IPS-18c (cell line): ENCODE measurements around the gene KCNIP4.
"Not testable (repeated sequence)": the region's sequence is repeated elsewhere in the genome, so short reads cannot be mapped to it uniquely, and the experiment has no call there.

Experiments used
- H3K4me3 ChIP-seq: 2 replicates; pipeline ENCODE4 v1.7.0; 2013; ENCODE audit warnings: low read depth, mild to moderate bottlenecking, low read length, moderate library complexity; ENCODE audit not compliant: insufficient read depth
- H3K9me3 ChIP-seq: one replicate; pipeline ENCODE4 v1.6.1; 2013; ENCODE audit warnings: mild to moderate bottlenecking, low read length, moderate library complexity; ENCODE audit not compliant: control insufficient read depth, insufficient read depth

The KCNIP4 gene

DNA sequence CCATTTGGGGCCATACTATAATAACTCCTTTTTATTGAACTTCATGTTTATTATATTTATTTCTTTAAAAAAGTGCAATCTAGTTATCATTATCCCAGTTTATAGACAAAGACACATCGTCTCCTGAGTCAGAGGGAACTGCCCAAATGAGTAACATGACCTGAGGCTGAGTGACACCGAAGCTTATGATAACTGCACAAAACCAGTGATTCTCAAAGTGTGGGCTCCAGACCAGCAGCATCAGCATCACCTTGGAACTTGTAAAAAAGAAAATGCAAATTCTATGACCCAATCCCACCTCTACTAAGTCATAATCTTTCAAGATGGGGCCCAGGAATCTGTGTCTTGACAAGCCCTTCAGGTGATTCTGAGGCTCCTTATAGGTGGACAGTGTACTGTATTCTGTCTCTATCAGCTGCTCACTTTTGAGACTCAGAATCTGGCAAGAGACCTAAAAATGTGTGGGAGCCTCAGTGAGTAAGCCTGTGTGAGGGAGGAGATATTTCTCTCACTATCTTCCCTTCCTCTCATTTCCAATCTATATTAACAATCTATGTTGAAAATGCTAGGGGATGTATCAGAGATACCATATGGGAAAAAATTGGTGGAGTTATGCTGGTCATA is 1101.3 kb downstream of the KCNIP4 start:
- Histone ChIP-seq H3K9me3 (no peaks in the 10 kb centered on the region), H3K4me3 (no peak overlapping the region)

DNA sequence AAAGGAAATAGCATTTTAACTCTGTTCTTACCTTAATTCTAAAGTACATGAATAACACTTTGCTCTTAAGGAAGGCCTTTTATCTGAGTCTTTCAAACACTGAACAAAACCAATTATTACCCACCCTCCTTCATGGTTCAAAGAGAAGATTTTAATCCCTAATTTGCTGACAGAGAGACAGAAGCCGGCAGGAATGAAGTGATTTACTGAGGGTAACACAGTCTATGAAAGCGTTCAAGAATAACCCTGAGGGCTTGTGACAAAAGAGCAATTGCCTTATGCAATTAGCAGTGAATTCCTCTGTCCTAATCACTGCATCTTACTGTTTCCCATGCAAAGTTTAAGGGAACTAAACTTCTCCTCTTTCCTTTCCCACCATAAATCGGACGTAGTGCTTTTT is 1104.3 kb downstream of the KCNIP4 start:
- no peaks in the 10 kb centered on the region for H3K9me3 ChIP-seq
- no peak overlapping the region for H3K4me3 ChIP-seq

DNA sequence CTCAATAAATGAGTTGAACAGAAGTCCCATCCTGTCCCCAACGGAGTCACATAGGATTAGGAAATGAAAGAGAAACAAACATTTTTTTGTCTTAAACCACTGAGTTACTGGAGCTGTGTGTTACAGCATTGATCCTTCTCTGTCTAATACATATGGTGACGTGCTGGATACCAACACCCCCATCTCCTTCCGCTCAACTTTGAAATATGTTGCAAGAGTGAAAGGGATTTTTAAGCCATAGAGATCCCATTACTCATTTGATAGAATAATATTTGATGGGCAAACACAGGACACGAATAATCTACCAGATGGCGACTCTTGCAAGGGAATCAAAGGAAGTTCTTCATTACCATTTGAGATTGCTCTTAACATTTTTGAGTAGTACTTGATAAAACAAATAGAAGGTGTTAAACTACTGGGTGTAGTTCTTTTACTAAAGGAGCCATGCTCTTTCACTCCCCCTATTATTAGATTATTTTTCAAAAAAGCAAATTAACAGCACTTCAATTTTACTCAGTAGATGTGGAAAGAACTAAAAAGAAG is 1107.9 kb downstream of the KCNIP4 start:
- Histone ChIP-seq H3K9me3 (no peaks in the 10 kb centered on the region), H3K4me3 (no peak overlapping the region)

DNA sequence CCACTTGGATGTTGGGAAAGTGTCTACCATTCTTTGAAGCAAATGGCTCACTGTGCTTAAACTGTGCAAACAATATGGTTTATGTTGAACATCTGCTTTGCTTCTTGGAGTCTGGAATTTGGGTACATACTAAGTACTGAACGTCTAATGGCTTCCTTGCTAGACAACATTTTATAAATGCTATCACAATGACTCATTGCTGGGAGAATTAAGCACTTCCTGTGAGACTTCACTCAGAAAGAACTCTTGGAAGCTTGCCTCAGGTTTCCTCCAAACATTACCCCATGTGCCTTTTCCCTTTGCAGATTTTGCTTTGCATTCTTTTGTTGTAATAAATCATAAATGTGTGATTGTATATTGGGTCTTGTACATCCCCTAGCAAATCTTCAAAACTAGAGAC is 1108.6 kb downstream of the KCNIP4 start:
- Histone ChIP-seq H3K9me3 (no peaks in the 10 kb centered on the region), H3K4me3 (no peak overlapping the region)

DNA sequence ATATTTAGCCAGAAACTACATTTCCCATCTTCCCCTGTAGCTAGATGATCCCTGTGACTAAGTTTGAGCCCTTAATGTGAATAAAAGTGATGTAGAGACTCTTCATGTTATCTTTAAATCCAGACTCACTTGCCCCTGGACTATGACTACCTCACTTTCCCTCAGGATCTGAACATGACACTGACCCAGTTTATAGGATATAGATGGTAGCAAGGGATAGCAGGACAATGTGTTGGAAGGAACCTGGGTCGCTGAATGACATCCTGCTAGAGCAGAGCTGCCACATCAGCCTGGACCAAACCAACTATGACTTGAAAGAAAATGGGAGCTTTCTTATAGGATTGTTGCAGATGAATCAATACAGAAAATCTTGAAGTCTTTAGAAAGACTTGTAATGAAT is 1110.1 kb downstream of the KCNIP4 start:
- Histone ChIP-seq H3K9me3 (no peaks in the 10 kb centered on the region), H3K4me3 (no peak overlapping the region)

DNA sequence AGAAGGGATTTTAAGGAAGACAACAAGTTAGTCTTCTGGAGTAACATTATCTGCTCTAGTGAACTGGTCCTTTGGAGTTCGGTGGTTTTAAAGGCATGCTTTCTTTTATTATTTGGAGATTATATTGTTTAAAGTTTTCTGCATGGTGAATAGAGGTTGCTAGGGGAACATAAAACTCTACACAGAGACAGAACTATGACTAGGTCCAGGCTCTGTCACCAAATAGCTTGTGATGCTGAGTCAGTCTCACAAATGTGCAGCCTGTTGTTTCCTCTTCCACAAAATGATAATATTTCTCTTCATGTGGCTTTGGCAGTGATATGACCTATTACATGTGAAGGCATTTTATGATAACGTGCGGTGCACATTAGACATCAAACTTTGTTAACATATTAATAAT is 1115.7 kb downstream of the KCNIP4 start:
- no peaks in the 10 kb centered on the region for H3K9me3 ChIP-seq
- no peak overlapping the region for H3K4me3 ChIP-seq

DNA sequence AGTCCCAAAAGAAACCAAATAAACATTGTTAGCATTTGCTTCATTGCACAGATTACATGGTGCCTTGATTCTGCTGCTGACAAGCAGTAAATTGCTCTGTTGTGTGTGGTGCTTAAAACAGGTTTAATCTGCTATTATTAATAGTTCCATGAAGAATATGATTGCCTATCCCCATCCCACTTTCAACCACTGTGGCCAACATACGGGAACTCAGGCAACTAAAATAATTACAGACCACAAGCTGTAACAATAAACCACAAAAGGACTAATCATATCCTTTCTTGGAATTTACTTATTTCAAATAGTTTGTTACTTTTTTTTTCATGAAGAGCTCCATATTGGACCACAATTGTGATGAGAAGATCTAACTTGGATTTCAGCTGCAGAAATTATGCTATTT is 1116.8 kb downstream of the KCNIP4 start:
- H3K9me3 ChIP-seq, result no peaks in the 10 kb centered on the region
- H3K4me3 ChIP-seq, result no peak overlapping the region

DNA sequence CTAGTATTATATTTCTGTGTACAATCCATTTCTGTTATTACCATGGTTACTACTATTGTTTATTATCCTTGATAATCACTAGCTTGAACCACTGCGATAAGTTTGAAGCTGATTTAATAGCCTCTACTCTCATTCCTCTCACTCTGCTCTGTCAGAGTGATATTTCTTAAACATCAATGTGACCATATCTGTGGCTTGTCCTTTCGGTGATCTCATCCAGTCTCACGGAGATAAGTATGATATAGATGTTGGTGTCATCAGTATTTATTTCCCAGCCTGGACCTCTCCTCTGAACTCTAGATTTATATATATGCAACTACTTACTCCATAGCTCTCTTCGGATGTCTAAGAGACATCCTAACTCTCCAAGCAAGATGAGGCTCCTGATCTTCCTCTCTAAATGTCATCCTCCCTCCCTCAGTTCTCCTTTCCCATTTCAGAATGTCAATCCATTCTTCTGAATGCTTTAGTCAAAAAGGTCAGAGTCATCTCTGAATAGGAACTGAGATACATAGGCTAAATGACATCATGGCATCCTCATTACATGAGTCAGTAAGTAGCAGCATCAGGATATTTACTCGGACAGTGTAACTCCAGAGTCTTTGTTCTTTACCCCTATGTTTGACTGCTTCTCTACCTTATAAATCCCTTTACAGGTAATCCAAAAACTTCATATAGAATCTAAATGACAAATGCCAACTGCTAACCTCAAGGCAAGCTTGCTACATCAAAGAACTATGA is 1118.8 kb downstream of the KCNIP4 start:
- H3K4me3 ChIP-seq, result no peak overlapping the region
- no peaks in the 10 kb centered on the region for H3K9me3 ChIP-seq

DNA sequence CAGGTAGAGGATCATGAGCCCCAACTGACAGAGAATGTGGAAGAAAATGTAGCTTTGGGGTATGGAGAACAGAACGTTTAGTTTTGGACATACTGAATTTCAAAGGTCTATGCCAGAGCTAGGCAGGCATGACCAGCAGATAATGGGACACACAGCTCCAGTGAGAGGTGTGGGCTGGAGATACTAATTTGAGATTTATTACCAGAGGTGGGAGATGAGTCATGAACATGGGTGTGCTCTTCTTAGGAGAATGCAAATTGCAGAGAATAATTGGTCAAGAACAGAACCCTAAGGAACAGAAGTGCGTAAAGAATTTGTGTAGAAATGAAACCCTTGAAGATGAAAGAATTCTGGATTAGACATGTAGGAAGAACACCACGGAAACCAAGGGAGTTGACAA is 1123.1 kb downstream of the KCNIP4 start:
- Histone ChIP-seq H3K9me3 (no peaks in the 10 kb centered on the region), H3K4me3 (no peak overlapping the region)

DNA sequence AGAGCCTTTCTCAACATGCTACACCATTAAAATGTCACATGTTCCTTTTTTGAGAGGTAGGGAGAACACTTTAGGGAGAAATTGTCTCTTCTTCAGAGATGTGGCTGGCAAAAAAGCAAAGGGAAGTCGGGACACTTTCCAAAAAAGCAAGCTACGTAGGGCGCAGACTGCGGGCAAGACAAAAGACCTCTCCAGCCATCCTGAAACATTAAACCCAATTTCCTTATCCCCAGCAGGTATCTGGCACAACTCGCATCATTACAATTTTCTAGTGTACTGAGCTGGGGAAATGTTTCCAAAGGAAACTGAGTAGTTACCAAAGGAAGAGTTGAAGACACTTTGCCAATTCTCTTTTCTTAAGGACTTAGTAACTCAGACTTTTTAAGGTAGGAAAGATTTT is 1132.3 kb downstream of the KCNIP4 start:
- no peak overlapping the region for H3K4me3 ChIP-seq

DNA sequence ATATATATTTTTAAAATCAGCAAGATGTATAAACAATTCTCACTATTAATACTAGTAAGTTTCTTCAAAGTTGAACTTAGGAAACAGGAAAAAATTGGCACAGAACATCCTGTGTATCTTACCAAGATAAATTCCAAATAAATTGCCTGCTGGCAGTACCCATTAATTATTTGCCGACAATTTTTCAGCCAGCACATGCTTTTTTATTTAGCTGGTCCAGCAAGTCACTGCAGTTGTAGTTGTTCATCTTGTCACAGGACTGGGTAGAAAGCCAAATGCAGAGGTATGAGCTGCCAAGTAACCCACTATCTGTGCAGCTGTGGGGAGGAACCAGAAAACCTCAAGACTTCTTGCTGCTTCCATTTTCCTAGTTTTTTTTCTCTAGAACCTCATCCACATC is 1134.9 kb downstream of the KCNIP4 start:
- Histone ChIP-seq H3K4me3 (no peak overlapping the region), H3K9me3 (no peaks in the 10 kb centered on the region)

More for the DNA sequence above, 1132.3 kb downstream of the KCNIP4 start:
- no peaks in the 10 kb centered on the region for H3K9me3 ChIP-seq

DNA sequence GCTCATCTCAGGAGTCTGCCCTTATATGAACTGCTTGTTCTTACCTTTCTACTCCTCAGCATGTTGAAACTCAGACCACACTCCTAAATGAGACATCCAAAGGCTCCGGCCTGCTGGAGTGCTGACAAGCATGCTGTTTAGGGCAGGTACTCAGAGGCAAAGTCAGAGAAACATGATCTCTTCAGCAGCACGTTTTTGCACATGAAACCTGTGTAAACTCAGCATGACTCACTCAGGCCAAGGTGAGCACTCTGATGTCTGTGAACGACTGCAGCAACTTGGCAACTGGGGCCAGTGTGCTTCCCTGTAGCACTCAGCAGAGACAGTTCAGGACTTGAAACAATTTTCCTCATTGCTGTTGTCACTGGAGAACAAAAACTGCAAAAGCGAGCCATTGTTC is 1138.8 kb downstream of the KCNIP4 start:
- Histone ChIP-seq H3K4me3 (no peak overlapping the region), H3K9me3 (no peaks in the 10 kb centered on the region)

DNA sequence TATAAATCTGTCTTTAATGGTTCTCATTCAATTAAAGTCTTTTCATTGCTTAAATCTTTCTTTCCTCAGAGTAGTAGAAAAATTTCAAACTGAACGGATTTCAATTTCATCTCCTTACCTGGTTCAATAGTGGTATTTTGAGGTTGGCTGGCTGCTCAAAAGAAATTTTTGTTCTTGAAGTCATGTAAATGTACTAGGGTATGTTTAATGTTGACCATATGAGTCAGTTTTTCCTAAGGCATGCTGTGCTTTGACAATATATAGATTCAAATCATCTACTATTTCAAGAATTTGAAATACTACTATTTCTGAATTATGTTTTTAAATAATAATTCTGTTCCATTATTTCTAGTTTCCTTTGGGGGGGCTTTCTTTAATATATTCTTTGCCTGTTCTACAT is 1142.9 kb downstream of the KCNIP4 start:
- Histone ChIP-seq H3K9me3 (no peaks in the 10 kb centered on the region), H3K4me3 (no peak overlapping the region)

DNA sequence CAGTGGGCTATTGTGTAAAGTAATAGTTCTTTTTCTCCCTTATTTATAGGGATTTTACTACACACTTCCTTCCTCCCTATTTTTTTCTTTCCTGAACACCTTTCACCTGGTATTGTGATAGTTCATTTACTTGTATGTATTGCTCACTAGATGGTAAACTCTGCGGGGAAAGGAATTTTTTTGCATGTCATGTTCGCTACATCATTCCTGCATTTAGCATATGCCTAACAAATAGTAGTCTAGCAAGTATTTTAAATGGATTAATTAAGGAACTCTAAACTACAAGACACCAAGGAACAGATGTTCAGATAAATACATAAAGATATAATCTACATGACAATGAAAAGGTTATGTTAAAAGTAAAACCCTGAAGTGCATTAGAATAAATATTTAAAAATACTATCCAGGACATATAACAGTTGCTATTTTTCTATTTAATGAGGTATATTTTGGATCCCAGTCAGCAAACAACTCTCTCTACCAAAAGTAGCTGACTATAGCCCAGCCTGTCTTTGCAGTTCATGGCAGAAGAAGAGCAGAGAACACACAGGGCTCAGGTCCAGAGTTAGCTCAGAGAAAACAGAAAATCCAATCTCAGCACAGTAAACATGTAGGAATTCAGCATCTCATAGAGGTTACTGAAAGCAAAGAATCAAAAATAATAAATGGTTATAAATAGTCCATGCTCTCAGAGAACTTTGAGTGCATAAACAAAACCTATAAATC is 1160.5 kb downstream of the KCNIP4 start:
- Histone ChIP-seq H3K9me3 (no peaks in the 10 kb centered on the region), H3K4me3 (no peak overlapping the region)

DNA sequence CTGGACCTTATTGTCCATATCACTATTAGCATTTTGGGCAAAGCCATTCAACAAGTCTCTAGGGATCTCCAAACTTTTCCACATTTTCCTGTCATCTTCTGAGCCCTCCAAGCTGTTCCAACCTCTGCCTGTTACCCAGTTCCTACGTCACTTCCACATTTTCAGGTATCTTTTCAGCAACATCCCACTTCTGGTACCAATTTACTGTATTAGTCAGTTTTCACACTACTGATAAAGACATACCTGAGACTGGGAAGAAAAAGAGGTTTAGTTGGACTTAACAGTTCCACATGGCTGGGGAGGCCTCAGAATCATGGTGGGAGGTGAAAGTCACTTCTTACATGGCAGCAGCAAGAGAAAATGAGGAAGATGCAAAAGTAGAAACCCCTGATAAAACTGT is 1165.4 kb downstream of the KCNIP4 start:
- H3K4me3 ChIP-seq, H3K9me3 ChIP-seq: not testable (repeated sequence)

DNA sequence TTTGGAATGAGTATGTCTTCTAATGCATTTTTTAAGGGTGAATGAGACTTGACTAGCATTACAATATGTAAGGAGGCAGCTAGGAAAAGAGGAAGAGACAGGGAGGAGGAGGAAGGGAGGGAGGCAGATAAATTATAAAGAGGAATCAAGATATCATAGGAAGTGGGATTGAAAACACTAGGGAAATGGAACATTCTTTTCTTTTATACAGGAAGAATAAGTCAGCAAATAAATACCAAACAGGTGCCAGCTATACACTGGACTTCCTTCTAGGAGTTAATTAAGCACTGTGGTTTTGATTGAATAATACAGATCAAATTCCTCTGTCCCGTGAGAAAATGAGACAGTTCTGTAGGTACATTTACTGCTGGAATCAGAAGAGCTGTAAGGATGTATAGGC is 1169.7 kb downstream of the KCNIP4 start:
- Histone ChIP-seq H3K4me3 (no peak overlapping the region), H3K9me3 (peaks cover 9% of the 10 kb centered on the region)

DNA sequence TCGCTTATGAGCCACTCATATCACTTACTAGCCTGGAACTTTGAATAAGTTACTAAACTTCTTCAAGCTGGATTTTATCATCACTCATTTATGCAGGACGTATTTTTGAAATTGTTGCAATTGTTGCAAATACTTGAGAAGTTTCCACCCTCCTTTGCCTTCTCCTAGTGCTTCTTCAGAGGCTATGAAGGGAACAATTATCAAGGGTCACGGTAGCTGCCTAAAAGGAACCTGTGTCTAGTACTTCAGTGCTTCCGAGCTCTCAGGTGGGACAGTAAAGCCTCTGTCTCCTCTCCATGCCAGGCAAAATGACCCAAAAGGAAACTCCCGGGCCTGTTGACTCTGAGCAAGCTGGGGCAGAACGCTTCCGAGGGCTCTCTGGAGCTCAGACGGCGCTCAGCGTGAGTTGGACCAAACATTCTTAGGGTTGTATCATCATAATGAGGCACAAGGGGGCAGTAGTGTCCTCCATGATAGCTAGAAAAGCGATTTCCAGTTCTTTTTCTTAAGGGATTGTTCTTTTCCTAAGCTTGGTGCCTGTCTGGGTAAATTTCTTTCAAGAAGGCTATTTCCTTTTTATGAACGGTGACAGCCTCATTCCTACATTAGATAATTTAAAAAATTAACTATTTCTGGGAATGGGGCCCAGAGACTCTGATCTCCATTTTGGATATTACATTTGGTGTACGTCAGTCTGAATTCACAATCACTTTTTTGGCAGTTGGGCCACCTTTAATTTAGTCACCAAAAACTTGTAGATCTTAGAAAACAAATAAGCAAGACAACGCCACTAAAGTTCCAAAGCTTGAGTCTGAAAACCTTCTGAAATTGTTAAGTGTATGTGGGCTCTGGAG is 1175.2 kb downstream of the KCNIP4 start:
- Histone ChIP-seq H3K9me3 (no peaks in the 10 kb centered on the region), H3K4me3 (no peak overlapping the region)
